HG03159 (cell line): Measurements from ENCODE around the gene SHISA6.

Experiments
- ATAC-seq: cut with Tn5 transposase; IDR thresholded peaks from one replicate; pipeline ENCODE4 v1.9.1; 2021; ENCODE audit warnings: mild to moderate bottlenecking, moderate library complexity; ENCODE audit not compliant: unreplicated experiment

SHISA6 gene

GRCh38 chr17:11438673-11439072 is 197.7 kb downstream of the SHISA6 start:
- no peak for ATAC-seq

DNA sequence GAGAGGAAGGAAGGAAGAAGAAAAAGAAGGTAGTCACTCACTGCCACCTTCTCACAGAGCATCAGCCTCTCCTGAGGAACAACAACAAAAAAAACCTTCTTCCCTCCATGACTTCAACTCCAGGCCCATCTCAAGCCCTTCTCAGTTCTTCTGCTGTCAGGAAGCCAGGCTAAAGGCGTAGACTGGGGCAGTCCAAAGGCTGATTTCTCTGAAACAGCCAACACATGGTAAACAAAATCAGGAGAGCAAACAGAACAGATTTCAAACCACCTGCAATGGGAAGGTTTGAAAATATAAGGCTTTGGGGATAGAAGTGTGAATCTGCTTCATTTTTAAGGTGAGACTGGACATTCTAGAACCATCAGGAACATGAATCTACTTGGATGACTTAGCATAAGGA is 200.0 kb downstream of the SHISA6 start:
- ATAC-seq, result no peak

GRCh38 chr17:11446316-11446715 is 205.3 kb downstream of the SHISA6 start:
- no peak for ATAC-seq

- ATAC-seq, result no peak
Observed at GRCh38 chr17:11454096-11454495, 213.1 kb downstream of the SHISA6 start.

DNA sequence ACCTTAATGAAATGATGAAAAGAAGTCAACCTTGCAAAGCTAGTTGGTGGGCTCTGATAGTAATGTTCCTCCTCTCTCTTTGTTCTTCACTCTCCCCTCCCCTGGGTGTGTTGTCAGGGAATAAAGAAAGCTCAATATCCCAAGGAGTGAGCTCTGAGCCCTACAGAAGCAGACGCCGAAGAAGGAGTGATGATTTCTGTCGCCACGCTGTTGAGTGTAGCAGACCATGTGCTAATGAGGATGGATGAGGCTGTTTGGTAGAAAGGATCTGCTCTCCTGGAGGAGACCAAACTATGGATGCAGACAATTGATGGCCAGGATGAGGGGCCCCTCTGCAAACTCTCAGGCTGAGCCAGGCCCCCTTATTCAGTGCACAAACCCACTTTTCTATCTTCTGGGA is 217.3 kb downstream of the SHISA6 start:
- ATAC-seq, result no peak

DNA sequence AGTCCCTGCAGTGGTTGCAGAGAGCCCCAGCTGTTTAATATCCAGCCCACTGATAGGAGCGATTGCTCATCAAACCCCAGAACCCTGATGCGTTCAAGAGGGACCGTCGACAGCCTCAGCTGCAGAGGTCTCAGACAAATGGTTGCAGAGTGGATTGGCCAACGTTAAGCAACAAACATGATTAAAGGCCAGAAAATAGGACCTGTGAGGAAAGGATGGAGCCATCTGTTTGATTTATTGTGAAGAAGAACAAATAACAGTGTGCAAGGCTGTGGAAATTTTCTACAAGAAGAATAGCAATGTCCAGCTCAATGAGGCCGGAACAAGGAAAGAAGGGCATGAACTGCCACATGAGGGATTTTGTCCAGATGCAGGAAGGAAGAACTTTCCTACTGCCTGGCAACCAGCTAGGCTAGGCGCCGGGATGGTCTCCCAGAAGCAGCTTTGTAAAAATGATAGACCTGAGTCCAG is 218.9 kb downstream of the SHISA6 start:
- no peak for ATAC-seq

- ATAC-seq, result no peak
Observed at GRCh38 chr17:11461993-11462548, 221.1 kb downstream of the SHISA6 start.

GRCh38 chr17:11467639-11468038 is 226.6 kb downstream of the SHISA6 start:
- no peak for ATAC-seq

- ATAC-seq, result no peak
Observed at GRCh38 chr17:11485336-11486100, 244.5 kb downstream of the SHISA6 start.

DNA sequence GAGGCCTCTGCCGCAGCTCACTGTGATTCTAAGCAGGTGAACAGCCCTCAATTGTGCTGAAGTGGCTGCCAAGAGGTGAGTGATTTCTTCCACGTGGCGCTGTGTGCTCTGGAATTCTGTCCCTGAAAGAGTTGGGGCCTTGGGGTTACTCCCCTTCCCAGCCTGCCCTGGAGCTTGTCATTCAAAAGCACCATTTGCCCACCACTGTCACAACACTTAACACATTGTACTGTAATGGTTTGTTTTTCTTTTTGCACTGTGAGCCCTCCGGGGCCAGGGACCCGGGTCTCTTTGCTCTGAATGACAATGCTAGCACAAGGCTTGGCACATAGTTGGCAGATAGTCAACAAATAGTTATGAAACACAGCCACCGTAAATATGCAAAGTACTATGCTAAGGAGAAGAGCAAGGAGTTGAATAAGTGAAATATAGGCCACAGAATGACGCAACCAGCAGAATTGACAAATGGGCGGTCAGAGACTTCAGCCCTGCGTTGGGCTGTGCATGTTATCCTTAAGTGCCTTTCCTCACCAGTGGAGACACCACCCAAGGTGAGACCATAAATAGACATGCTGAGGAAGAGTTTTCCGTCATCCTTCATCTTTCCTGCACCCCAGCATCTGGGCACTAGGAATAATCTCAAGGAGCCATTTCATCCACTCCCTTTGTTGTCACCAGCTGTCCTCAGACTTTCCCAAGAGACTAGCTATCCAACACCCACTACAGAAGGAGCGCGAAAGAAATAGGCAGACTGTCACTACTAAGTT is 245.3 kb downstream of the SHISA6 start:
- ATAC-seq, result no peak

- ATAC-seq, result no peak
Observed at GRCh38 chr17:11486868-11487310, 245.9 kb downstream of the SHISA6 start.

DNA sequence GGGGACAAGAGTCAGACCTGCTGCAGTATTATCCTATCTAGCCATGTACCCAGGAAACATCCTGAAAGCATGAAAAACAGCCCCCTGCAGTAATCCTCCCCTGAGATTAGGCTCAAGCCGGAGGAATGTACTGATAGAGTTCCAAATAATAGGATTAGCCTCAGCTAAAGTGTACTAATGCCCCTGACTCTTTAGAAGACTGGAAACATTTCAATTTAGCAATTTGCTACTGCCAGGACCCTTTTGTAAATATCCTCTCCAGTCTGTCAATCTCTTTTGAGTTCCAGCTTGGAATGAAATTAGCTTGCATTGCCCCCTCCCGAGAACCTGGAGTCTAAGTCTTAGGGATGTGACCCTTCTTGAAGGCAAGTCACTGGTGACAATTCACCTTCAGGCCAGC is 246.5 kb downstream of the SHISA6 start:
- no peak for ATAC-seq

GRCh38 chr17:11488407-11488806 is 247.4 kb downstream of the SHISA6 start:
- no peak for ATAC-seq

GRCh38 chr17:11490171-11490755 is 249.2 kb downstream of the SHISA6 start:
- ATAC-seq, result no peak

- ATAC-seq, result no peak
Observed at GRCh38 chr17:11492511-11492910, 251.5 kb downstream of the SHISA6 start.

DNA sequence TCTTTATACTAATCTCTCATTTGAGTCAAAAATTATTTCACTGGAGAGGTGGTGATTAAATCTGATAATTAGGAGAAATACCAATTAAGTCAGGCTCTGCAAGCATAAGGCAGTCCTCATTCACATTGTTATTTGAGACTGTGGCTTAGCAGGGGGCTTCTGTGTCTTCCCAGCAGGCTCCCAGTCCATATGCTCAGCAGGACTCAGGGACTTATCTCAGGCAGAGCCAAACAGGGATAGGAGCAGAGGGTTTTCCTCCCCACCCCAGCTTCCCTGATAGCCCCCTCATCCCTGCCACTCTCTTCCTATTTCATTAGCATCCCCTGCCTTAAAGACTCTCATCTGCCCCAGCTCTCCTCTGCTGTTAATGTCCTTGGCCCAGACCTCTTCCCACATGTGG is 252.9 kb downstream of the SHISA6 start:
- no peak for ATAC-seq

DNA sequence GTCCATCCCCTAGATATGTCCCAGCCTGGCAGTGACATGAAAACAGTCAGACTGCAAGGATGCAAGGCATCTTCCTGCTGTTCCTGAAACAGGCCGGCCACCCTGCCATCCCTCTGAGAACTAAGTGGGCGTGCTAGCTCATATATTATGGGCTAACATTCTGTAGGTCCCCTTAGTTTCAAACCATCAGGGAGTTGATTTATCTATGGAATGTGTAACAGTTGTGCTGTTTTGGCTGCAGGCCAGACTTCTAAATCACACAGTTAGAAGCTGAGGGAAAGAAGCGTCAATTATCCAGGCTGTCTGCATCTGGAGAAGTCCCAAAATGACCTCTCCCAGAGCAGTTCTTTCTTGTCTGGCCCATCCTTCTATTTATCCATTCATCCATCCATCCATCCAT is 254.6 kb downstream of the SHISA6 start:
- ATAC-seq, result no peak

DNA sequence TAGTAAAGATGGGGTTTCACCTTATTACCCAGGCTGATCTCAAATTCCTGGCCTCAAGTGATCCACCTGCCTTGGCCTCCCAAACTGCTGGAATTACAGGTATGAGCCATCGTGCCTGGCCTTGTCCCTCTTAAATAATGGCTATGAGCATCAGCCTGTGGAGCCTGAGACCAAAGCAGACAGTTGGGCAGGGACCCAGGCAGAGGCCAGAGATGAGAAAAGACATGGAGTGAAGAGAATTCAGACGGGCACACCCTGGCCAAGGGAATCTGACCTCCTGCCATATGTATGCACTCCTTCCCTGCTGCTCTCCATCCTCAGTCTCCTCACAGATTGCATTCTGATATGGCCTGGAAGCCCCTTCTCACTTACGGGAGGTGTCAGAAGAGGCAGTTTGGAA is 258.9 kb downstream of the SHISA6 start:
- ATAC-seq, result no peak

GRCh38 chr17:11503308-11504035 is 262.5 kb downstream of the SHISA6 start:
- ATAC-seq, result no peak

- no peak for ATAC-seq
Observed at GRCh38 chr17:11506635-11507034, 265.6 kb downstream of the SHISA6 start.

DNA sequence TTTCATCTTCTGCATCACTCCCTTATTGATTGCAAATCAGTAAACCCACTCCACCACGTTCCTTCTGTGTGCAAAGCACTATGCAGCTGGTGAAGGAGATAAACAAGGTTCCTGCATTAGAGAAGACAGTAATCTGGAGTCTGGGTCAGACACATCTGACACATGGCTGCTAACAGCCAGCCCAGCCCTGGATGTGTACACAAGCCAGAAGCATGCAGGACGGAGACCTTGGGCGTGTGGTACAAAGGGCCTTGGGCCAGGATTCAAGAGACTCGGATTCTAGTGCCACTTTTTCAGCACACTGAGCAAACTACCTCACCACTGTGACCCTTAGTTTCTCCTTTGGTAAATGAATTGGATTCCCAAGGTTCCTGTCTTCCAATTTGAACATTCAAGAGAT is 270.7 kb downstream of the SHISA6 start:
- ATAC-seq, result no peak
